ENCODE measurements around the gene CAPNS2. TPM values are rescaled to one million over a fixed set of nuclear protein-coding genes. Genes with fewer than 3 reads are reported as not detected.

CAPNS2 gene
- total RNA-seq, 2 experiments from 2014 or later, result not detected

DNA sequence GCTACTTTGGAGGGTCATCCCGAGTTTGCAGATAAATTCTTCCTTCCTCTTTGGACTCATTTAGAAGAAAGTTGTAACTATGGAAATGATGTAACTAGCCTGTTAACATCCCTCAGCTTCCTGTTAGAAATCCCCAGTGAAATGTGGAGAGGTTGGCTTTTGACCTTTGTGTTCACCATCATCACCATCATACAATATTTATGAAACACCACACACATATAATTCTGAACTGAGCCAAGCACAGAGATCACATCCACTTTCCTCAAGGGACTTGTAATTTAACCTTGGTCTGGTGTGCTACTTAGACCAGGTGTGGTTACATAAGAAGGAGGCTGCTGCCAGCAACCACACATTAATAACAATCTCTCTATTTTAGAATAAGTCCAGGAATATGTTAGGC, 2.5 kb downstream of the CAPNS2 start:
- Mint-ChIP-seq H3K9me3 (no peaks in the 10 kb centered on the region), H3K36me3 (ENCODE audit: low read depth) (no peaks in the 10 kb centered on the region), H3K27ac (no peak overlapping the region), H3K27me3 (no peaks in the 10 kb centered on the region), H3K4me3 (no peak overlapping the region), H3K4me1 (ENCODE audit: low read depth) (no peaks in the 10 kb centered on the region)
- Histone ChIP-seq H3K27me3 (ENCODE audit: control insufficient read depth in 1 of 2, insufficient read depth in 2 of 2, low read length in 2 of 2) (no peaks in the 10 kb centered on the region), H3K4me1 (ENCODE audit: insufficient read depth, low read length) (no peaks in the 10 kb centered on the region), H3K36me3 (ENCODE audit: insufficient read depth, low read length) (no peaks in the 10 kb centered on the region), H3K27ac (ENCODE audit: low read depth in 1 of 2, low read length in 2 of 2) (no peak overlapping the region), H3K9me3 (ENCODE audit: control insufficient read depth in 1 of 2, insufficient read depth in 1 of 2, low read length in 2 of 2) (no peaks in the 10 kb centered on the region), H3K4me3 (ENCODE audit: low read length) (no peak overlapping the region)
- intact Hi-C loops (cut with DNase I, micrococcal nuclease), result no loop called here
- ChIA-PET CTCF (no interaction called here), POLR2A (no interaction called here)
- no peak for ATAC-seq (ENCODE audit: poor library complexity)
- TF ChIP-seq CTCF (IDR thresholded peaks at IDR 0.05), result no peak
- peak in 2 of 14 experiments; percentile 7 to 14 for DNase-seq

DNA sequence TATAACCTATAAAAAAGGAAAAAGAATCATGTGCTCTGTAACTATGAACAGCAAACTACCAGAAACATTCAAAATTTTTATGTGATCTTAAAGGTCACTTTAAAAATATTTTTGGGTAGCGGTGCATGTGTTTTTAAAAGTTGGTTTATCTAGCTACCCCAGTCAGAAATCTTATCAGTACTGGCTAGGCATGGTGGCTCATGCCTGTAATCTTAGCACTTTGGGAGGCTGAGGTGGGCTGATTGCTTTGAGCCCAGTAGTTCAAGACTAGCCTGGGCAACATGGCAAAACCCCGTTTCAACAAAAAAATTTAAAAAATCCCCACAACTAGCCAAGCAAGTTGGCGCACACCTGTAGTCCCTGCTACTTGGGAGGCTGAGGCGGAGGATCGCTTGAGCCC, 3.7 kb downstream of the CAPNS2 start:
- ATAC-seq (ENCODE audit: poor library complexity) (no peak), DNase-seq (no peak)
- intact Hi-C loops (cut with DNase I, micrococcal nuclease), result no loop called here
- Histone ChIP-seq H3K4me1 (ENCODE audit: insufficient read depth, low read length) (no peaks in the 10 kb centered on the region), H3K4me3 (ENCODE audit: low read length) (no peak overlapping the region), H3K36me3 (ENCODE audit: insufficient read depth, low read length) (no peaks in the 10 kb centered on the region), H3K27ac (ENCODE audit: low read depth in 1 of 2, low read length in 2 of 2) (no peak overlapping the region), H3K27me3 (ENCODE audit: control insufficient read depth in 1 of 2, insufficient read depth in 2 of 2, low read length in 2 of 2) (no peaks in the 10 kb centered on the region), H3K9me3 (ENCODE audit: control insufficient read depth in 1 of 2, insufficient read depth in 1 of 2, low read length in 2 of 2) (no peaks in the 10 kb centered on the region)
- Mint-ChIP-seq H3K27ac (no peak overlapping the region), H3K4me1 (ENCODE audit: low read depth) (no peaks in the 10 kb centered on the region), H3K36me3 (ENCODE audit: low read depth) (no peaks in the 10 kb centered on the region), H3K27me3 (no peaks in the 10 kb centered on the region), H3K9me3 (no peaks in the 10 kb centered on the region), H3K4me3 (no peak overlapping the region)
- TF ChIP-seq CTCF (IDR thresholded peaks at IDR 0.05), result no peak
- ChIA-PET POLR2A (no interaction called here), CTCF (no interaction called here)

DNA sequence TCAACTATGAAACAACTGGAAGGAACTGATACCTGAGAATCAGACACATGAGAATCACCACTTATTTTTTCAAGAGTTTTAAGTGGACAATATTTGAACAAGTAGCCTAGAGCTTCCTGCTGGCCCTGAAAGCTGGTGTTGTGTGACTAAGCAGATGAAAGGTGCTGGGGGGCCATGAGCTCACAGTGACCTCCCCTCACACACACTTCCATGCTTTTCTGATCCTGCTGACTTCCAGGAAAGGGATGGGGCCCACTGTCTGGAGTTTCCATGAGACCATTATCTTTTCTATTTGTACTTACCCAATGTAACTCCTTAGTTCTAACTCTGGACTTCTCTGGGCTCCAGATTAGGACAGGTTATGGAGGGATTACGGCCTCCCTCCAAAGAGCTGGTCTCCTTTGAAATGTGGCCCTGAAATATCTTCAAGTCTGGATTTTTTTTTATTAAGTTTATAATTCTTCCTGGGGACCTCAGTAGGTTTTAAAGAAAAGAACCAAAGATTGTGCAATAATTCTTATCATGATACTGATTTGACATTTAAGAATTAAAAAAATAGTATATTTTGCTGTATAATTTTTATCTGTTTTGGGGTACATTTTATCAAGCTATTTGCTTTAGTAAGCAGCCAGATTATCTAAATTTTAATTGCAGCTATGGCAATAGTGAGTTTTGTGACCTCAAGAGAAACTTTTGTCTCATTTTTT, 4.9 kb downstream of the CAPNS2 start:
- ChIA-PET POLR2A (no interaction called here), CTCF (no interaction called here)
- no peak overlapping the region for H3K4me3 Mint-ChIP-seq
- no peaks in the 10 kb centered on the region for H3K27me3 Mint-ChIP-seq
- no peaks in the 10 kb centered on the region for H3K9me3 Mint-ChIP-seq
- Histone ChIP-seq H3K27me3 (ENCODE audit: control insufficient read depth in 1 of 2, insufficient read depth in 2 of 2, low read length in 2 of 2) (no peaks in the 10 kb centered on the region), H3K4me1 (ENCODE audit: insufficient read depth, low read length) (no peaks in the 10 kb centered on the region), H3K9me3 (ENCODE audit: control insufficient read depth in 1 of 2, insufficient read depth in 1 of 2, low read length in 2 of 2) (no peaks in the 10 kb centered on the region), H3K36me3 (ENCODE audit: insufficient read depth, low read length) (no peaks in the 10 kb centered on the region), H3K4me3 (ENCODE audit: low read length) (no peak overlapping the region), H3K27ac (ENCODE audit: low read depth in 1 of 2, low read length in 2 of 2) (no peak overlapping the region)
- intact Hi-C loops (cut with DNase I, micrococcal nuclease), result no loop called here
- DNase-seq (no peak), ATAC-seq (ENCODE audit: poor library complexity) (no peak)
- no peak overlapping the region for H3K27ac Mint-ChIP-seq
- H3K36me3 Mint-ChIP-seq (ENCODE audit: low read depth), result no peaks in the 10 kb centered on the region
- no peak for TF ChIP-seq CTCF (IDR thresholded peaks at IDR 0.05)
- no peaks in the 10 kb centered on the region for H3K4me1 Mint-ChIP-seq (ENCODE audit: low read depth)
